ENCODE data around the gene TGFB1I1. TPM values are rescaled to one million over a fixed set of nuclear protein-coding genes. Genes with fewer than 3 reads are reported as not detected.

The TGFB1I1 gene
- polyA plus RNA-seq, 1 donor from 2014 or later = 0.38 TPM

DNA sequence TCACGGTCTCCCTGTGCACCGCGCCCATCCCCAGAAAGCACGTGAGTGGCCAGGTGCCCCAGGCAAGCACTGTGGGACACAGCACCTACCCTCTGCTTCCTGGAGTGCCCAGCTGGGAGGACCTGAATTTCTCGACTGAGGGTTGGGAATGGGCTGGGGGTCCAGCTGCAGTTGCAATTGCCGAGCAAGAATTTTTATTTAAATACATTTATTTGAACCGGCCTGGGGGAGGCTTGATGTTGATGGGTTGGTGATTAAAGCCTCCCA, 17.3 kb downstream of the TGFB1I1 start:
- no peaks in the 10 kb centered on the region for H3K9me3 ChIP-seq (ENCODE audit: low read length)
- no peak overlapping the region for H3K27ac ChIP-seq (ENCODE audit: low read length)
- no peak overlapping the region for H3K4me2 ChIP-seq (ENCODE audit: low read length)
- no peaks in the 10 kb centered on the region for H4K20me1 ChIP-seq (ENCODE audit: insufficient read depth)
- H3K79me2 ChIP-seq (replicated peaks; ENCODE audit: insufficient read depth, low read length) = no peaks in the 10 kb centered on the region
- no peak for TF ChIP-seq EZH2 (IDR thresholded peaks at IDR 0.05; ENCODE audit: borderline replicate concordance, insufficient read depth, low read length, poor library complexity, severe bottlenecking)
- no peak for TF ChIP-seq MXI1 (conservative IDR thresholded peaks at IDR 0.05; ENCODE audit: poor library complexity, severe bottlenecking)
- TF ChIP-seq, protein P1, sequence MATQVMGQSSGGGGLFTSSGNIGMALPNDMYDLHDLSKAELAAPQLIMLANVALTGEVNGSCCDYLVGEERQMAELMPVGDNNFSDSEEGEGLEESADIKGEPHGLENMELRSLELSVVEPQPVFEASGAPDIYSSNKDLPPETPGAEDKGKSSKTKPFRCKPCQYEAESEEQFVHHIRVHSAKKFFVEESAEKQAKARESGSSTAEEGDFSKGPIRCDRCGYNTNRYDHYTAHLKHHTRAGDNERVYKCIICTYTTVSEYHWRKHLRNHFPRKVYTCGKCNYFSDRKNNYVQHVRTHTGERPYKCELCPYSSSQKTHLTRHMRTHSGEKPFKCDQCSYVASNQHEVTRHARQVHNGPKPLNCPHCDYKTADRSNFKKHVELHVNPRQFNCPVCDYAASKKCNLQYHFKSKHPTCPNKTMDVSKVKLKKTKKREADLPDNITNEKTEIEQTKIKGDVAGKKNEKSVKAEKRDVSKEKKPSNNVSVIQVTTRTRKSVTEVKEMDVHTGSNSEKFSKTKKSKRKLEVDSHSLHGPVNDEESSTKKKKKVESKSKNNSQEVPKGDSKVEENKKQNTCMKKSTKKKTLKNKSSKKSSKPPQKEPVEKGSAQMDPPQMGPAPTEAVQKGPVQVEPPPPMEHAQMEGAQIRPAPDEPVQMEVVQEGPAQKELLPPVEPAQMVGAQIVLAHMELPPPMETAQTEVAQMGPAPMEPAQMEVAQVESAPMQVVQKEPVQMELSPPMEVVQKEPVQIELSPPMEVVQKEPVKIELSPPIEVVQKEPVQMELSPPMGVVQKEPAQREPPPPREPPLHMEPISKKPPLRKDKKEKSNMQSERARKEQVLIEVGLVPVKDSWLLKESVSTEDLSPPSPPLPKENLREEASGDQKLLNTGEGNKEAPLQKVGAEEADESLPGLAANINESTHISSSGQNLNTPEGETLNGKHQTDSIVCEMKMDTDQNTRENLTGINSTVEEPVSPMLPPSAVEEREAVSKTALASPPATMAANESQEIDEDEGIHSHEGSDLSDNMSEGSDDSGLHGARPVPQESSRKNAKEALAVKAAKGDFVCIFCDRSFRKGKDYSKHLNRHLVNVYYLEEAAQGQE (IDR thresholded peaks at IDR 0.05; ENCODE audit: borderline replicate concordance) = no peak
- no peak for TF ChIP-seq TAF1 (IDR thresholded peaks at IDR 0.05; ENCODE audit: low read depth)
- TF ChIP-seq SMC3 (conservative IDR thresholded peaks at IDR 0.05; ENCODE audit: poor library complexity) = no peak
- TF ChIP-seq EP300 (conservative IDR thresholded peaks at IDR 0.05; ENCODE audit: poor library complexity, severe bottlenecking) = no peak
- no peak for TF ChIP-seq POLR2AphosphoS5 (IDR thresholded peaks at IDR 0.05)
- TF ChIP-seq, protein P2, sequence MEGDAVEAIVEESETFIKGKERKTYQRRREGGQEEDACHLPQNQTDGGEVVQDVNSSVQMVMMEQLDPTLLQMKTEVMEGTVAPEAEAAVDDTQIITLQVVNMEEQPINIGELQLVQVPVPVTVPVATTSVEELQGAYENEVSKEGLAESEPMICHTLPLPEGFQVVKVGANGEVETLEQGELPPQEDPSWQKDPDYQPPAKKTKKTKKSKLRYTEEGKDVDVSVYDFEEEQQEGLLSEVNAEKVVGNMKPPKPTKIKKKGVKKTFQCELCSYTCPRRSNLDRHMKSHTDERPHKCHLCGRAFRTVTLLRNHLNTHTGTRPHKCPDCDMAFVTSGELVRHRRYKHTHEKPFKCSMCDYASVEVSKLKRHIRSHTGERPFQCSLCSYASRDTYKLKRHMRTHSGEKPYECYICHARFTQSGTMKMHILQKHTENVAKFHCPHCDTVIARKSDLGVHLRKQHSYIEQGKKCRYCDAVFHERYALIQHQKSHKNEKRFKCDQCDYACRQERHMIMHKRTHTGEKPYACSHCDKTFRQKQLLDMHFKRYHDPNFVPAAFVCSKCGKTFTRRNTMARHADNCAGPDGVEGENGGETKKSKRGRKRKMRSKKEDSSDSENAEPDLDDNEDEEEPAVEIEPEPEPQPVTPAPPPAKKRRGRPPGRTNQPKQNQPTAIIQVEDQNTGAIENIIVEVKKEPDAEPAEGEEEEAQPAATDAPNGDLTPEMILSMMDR (IDR thresholded peaks at IDR 0.05; ENCODE audit: poor library complexity, severe bottlenecking) = no peak
- TF ChIP-seq RAD21 (conservative IDR thresholded peaks at IDR 0.05) = no peak
- H3K9me2 ChIP-seq (ENCODE audit: insufficient read depth, low read length) = no peaks in the 10 kb centered on the region
- H3K9ac ChIP-seq (ENCODE audit: low read length) = no peak overlapping the region
- peaks cover 39% of the 10 kb centered on the region for H3K27me3 ChIP-seq (ENCODE audit: insufficient read depth, low read depth, low read length)
- no peaks in the 10 kb centered on the region for H3K36me3 ChIP-seq (ENCODE audit: insufficient read depth, low read length)
- H3K4me3 ChIP-seq (ENCODE audit: low read length) = no peak overlapping the region
- no peak overlapping the region for H2AFZ ChIP-seq (ENCODE audit: low read depth, low read length)
- H3F3A ChIP-seq (ENCODE audit: insufficient read depth, low read length, poor library complexity, severe bottlenecking) = no peaks in the 10 kb centered on the region

DNA sequence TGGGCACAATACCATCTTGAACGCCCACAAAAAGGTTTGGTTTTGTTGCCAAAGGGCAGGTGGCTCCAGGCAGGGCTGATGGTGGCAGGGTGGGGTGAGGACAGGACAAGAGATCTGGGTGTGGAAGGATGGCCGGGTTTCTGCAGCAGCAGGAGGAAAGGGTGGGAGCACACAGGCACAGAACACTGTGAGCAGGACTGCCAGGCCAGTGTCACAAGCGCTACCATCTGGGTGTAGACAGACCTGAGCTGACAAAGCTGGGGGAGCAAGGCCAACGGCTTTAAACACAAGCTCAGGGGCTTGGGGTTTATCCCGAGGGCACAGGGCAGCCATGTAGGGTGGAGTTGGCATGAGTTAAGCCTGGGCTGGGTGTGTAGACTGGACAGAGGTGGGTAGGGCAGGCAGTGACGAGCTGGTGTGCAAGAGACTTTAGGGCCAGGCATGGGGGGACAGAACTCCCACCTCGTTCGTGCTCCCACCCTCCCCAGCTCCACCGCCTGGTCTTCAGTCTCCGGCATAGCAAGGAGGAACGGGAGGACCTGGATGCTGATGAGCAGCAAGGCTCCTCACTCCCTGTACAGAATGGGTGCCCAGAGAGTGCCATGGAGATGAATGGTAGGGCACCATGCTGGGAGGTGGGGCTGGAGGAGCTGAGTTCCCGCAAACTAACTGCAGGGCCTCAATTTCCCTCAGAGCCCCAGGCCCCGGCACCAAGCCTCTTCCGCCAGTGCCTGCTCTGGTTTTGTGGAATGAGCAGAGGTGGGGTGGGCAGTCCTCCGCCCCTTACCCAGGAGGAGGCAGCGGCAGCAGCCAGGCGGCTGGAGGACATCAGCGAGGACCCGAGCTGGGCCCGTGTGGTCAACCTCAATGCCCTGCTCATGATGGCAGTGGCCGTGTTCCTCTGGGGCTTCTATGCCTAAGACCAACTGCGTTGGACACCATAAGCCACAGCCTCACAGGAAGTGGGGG, 17.9 kb downstream of the TGFB1I1 start:
- H3K4me2 ChIP-seq (ENCODE audit: low read length) = no peak overlapping the region
- H3K9me3 ChIP-seq (ENCODE audit: low read length) = no peaks in the 10 kb centered on the region
- no peaks in the 10 kb centered on the region for H3K9me2 ChIP-seq (ENCODE audit: insufficient read depth, low read length)
- no peak overlapping the region for H3K27ac ChIP-seq (ENCODE audit: low read length)
- peaks cover 38% of the 10 kb centered on the region for H3K27me3 ChIP-seq (ENCODE audit: insufficient read depth, low read depth, low read length)
- no peaks in the 10 kb centered on the region for H3F3A ChIP-seq (ENCODE audit: insufficient read depth, low read length, poor library complexity, severe bottlenecking)
- H4K20me1 ChIP-seq (ENCODE audit: insufficient read depth) = no peaks in the 10 kb centered on the region
- no peaks in the 10 kb centered on the region for H3K79me2 ChIP-seq (replicated peaks; ENCODE audit: insufficient read depth, low read length)
- no peak overlapping the region for H3K4me3 ChIP-seq (ENCODE audit: low read length)
- no peak overlapping the region for H3K9ac ChIP-seq (ENCODE audit: low read length)
- TF ChIP-seq SMC3 (conservative IDR thresholded peaks at IDR 0.05; ENCODE audit: poor library complexity) = no peak
- TF ChIP-seq MXI1 (conservative IDR thresholded peaks at IDR 0.05; ENCODE audit: poor library complexity, severe bottlenecking) = no peak
- TF ChIP-seq EZH2 (IDR thresholded peaks at IDR 0.05; ENCODE audit: borderline replicate concordance, insufficient read depth, low read length, poor library complexity, severe bottlenecking) = no peak
- no peak for TF ChIP-seq RAD21 (conservative IDR thresholded peaks at IDR 0.05)
- TF ChIP-seq, protein P2 (IDR thresholded peaks at IDR 0.05; ENCODE audit: poor library complexity, severe bottlenecking) = no peak
- TF ChIP-seq POLR2AphosphoS5 (IDR thresholded peaks at IDR 0.05) = no peak
- TF ChIP-seq EP300 (conservative IDR thresholded peaks at IDR 0.05; ENCODE audit: poor library complexity, severe bottlenecking) = no peak
- TF ChIP-seq TAF1 (IDR thresholded peaks at IDR 0.05; ENCODE audit: low read depth) = no peak
- TF ChIP-seq, protein P1 (IDR thresholded peaks at IDR 0.05; ENCODE audit: borderline replicate concordance) = no peak
- no peaks in the 10 kb centered on the region for H3K36me3 ChIP-seq (ENCODE audit: insufficient read depth, low read length)
- no peak overlapping the region for H2AFZ ChIP-seq (ENCODE audit: low read depth, low read length)
